B cell (primary cell): Measurements from ENCODE around the gene FAF1. TPM values are rescaled to one million over a fixed set of nuclear protein-coding genes. Genes with fewer than 3 reads are reported as not detected.

Experiments
- ATAC-seq: fragments of 200-7000 bp; cut with Tn5 transposase; one replicate; pipeline ENCODE4 v1.10.0; 2021; ENCODE audit warnings: low read depth, mild to moderate bottlenecking, moderate number of reproducible peaks, moderate library complexity
- CTCF ChIA-PET: fragments of 350-600 bp; sonication (Branson Sonifier 250); formaldehyde crosslinking; loops from one replicate; lab custom pipeline; 2021; ENCODE audit warnings: antibody characterized with exemption, inconsistent platforms; lab: Charles Lee
- POLR2A ChIA-PET: fragments of 350-600 bp; sonication (Branson Sonifier 250); formaldehyde crosslinking; loops from one replicate; lab custom pipeline; 2021; ENCODE audit warnings: antibody characterized with exemption; lab: Charles Lee
- DNase-seq: peaks from one replicate; pipeline ENCODE4 v3.0.0; 2013
- H2AFZ ChIP-seq: 2 replicates; pipeline ENCODE4 v1.6.1; 2012; ENCODE audit warnings: mild to moderate bottlenecking, low read depth, low read length; ENCODE audit not compliant: insufficient read depth, poor library complexity, severe bottlenecking
- H3K27ac ChIP-seq, 2 donors: 1 replicate in 1 of 2; 2 replicates in 1 of 2; pipeline ENCODE4 v1.5.1; 2012 to 2013; ENCODE audit warnings: low read length in 2 of 2, mild to moderate bottlenecking in 2 of 2, moderate library complexity in 1 of 2
- H3K27me3 ChIP-seq, 4 experiments: fragments of 200-600 bp in 1 of 4; sonication (generic) in 1 of 4; replicated peaks in 1 of 4; 1 replicate in 2 of 4; 2 replicates in 2 of 4; pipeline versions ENCODE4 v1.6.1 to v1.7.0; 2013 to 2016; ENCODE audit warnings: low read length in 3 of 4, mild to moderate bottlenecking in 2 of 4, mixed read lengths in 1 of 4, moderate library complexity in 1 of 4; ENCODE audit not compliant: insufficient read depth in 4 of 4, control insufficient read depth in 3 of 4; ENCODE audit errors: control extremely low read depth in 1 of 4
- H3K36me3 ChIP-seq, 2 experiments: replicated peaks in 1 of 2; 1 replicate in 1 of 2; 2 replicates in 1 of 2; pipeline versions ENCODE4 v1.6.1 to v1.7.1; 2013; ENCODE audit warnings: low read length in 1 of 2; ENCODE audit not compliant: insufficient read depth in 2 of 2, control insufficient read depth in 1 of 2; ENCODE audit errors: control extremely low read depth in 1 of 2, extremely low read depth in 1 of 2
- H3K4me1 ChIP-seq, 2 donors: fragments of 200-600 bp in 1 of 2; sonication (generic) in 1 of 2; 1 replicate in 1 of 2; 2 replicates in 1 of 2; pipeline versions ENCODE4 v1.5.1 to v1.6.1; 2013 to 2017; ENCODE audit warnings: low read length in 2 of 2; ENCODE audit not compliant: control insufficient read depth in 2 of 2, insufficient read depth in 2 of 2
- H3K4me2 ChIP-seq: replicated peaks from 2 replicates; pipeline ENCODE3; 2012; ENCODE audit warnings: mild to moderate bottlenecking, low read depth, low read length; ENCODE audit not compliant: poor library complexity, severe bottlenecking
- H3K4me3 ChIP-seq, 5 experiments: fragments of 200-600 bp in 1 of 5; sonication (generic) in 1 of 5; 1 replicate in 3 of 5; 2 replicates in 2 of 5; pipeline versions ENCODE4 v1.5.1 to v1.7.0; 2011 to 2016; ENCODE audit warnings: low read length in 4 of 5, mild to moderate bottlenecking in 4 of 5, low read depth in 2 of 5, control low read depth in 1 of 5, moderate library complexity in 1 of 5; ENCODE audit not compliant: insufficient read depth in 1 of 5; ENCODE audit errors: control extremely low read depth in 1 of 5, extremely low read depth in 1 of 5
- H3K79me2 ChIP-seq: fragments of 200-600 bp; sonication (generic); one replicate; pipeline ENCODE4 v1.6.0; 2016; ENCODE audit warnings: low read length; ENCODE audit not compliant: control insufficient read depth, insufficient read depth
- H3K9ac ChIP-seq: fragments of 200-600 bp; sonication (generic); 2 replicates; pipeline ENCODE4 v1.6.1; 2017; ENCODE audit warnings: mild to moderate bottlenecking, low read length, moderate library complexity
- H3K9me3 ChIP-seq, 3 donors: one replicate each; pipeline versions ENCODE4 v1.6.1 to v1.7.1; 2013; ENCODE audit warnings: low read length in 2 of 3; ENCODE audit not compliant: control insufficient read depth in 2 of 3, insufficient read depth in 1 of 3; ENCODE audit errors: control extremely low read depth in 1 of 3
- H4K20me1 ChIP-seq: 2 replicates; pipeline ENCODE4 v1.6.0; 2012; ENCODE audit warnings: mild to moderate bottlenecking, low read length; ENCODE audit not compliant: insufficient read depth, control insufficient read depth, poor library complexity, severe bottlenecking
- H3K27ac Mint-ChIP-seq: one replicate; pipeline ENCODE4 v1.8.0; 2021; ENCODE audit warnings: mixed read lengths
- H3K27me3 Mint-ChIP-seq: one replicate; pipeline ENCODE4 v1.8.0; 2021; ENCODE audit warnings: mixed read lengths
- H3K4me1 Mint-ChIP-seq: one replicate; pipeline ENCODE4 v1.8.0; 2021; ENCODE audit warnings: mixed read lengths
- H3K4me3 Mint-ChIP-seq: one replicate; pipeline ENCODE4 v1.8.0; 2021; ENCODE audit warnings: mixed read lengths
- H3K9me3 Mint-ChIP-seq: one replicate; pipeline ENCODE4 v1.8.0; 2022; ENCODE audit warnings: mixed read lengths; ENCODE audit not compliant: insufficient read depth
- EZH2 ChIP-seq: IDR thresholded peaks from 2 replicates; pipeline ENCODE4 v1.6.1; 2012; ENCODE audit warnings: borderline replicate concordance, low read depth, mild to moderate bottlenecking, moderate library complexity, low read length; ENCODE audit not compliant: insufficient read depth, poor library complexity, severe bottlenecking
- WGBS: methylation state at CpG from one replicate; pipeline ENCODE4 v1.1.5; 2013; ENCODE audit warnings: missing lambda C conversion rate; ENCODE audit not compliant: insufficient coverage; 5-methylcytosine and 5-hydroxymethylcytosine counted together
- intact Hi-C: fragments of 100-400 bp; cut with micrococcal nuclease; formaldehyde crosslinking; loops from one replicate; pipeline ENCODE4 v1.10.0; 2022
- polyA plus RNA-seq: library from polyadenylated mRNA; depleted of rRNA; stranded (reverse); fragments of >200 nt; gene quantifications from 2 replicates; pipeline ENCODE4 v1.2.3, GENCODE V29; 2012
- total RNA-seq, 2 donors: library from RNA; stranded (reverse); fragments of 120-200 nt in 1 of 2; gene quantifications; 1 replicate in 1 of 2; 2 replicates in 1 of 2; pipeline versions ENCODE4 v1.2.3 to v1.2.4, GENCODE V29; 2013 to 2022
- TF ChIP-seq, protein P1 (sequence below): fragments of 200-600 bp; IDR thresholded peaks from one replicate; pipeline ENCODE4 v1.8.0; 2022; ENCODE audit warnings: antibody characterized with exemption, mild to moderate bottlenecking

Gene FAF1
- total and polyA plus RNA-seq, 2 donors (not counting 1 experiment from before 2014, with no cell fraction given), result 10.1 to 58.4 TPM

DNA sequence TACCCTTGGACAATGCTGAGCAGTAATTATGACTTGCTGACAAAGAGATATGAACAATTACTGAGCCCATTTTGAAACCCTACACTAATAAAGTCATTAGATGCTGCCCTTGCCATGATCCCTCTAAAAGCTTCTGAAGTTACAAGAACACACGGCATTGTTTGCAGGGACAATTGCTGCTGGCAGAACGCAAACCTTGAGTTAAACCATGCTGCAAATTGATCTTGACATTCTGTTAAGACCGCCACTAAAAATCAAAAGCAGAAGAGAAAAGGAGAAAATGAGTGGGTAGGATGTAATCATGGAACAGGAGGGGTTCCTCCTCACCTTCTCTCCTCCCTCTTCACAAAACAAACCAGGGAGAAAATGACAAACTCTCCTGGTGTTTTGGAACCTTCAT lies 400.6 kb downstream of the FAF1 start:
- no peaks in the 10 kb centered on the region for H3K79me2 ChIP-seq
- CTCF ChIA-PET, result interaction anchor here (0.6 kb wide), 1 partner anchor 1514 kb away, joined by 3 read pairs; no protein-coding TSS in a partner anchor

DNA sequence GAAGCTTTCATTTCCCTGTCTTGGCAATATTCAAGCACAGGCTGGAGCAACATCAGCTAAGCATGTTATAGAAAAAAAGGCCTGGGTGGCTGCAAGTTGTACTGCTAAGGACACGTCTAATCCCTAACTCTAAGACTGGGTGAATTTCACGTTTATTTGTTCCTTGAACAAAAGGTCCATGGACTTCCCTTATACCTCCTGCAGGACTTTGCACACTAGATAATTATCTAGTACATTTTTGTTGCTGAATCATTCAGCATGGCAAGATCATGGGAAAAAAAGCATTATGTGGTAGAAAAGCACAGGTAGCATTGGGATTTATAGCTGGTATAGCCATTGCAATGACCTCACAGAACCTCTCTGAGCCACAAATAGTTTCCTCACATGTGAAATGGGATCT lies 406.1 kb downstream of the FAF1 start:
- CTCF ChIA-PET, result no interaction called here
- 86% methylated on average over 1 of the region's 2 CpGs for whole genome bisulfite sequencing

More for the DNA sequence above, 400.6 kb downstream of the FAF1 start:
- H3K27ac Mint-ChIP-seq, result no peak overlapping the region
- Histone ChIP-seq H4K20me1 (no peaks in the 10 kb centered on the region), H3K9me3 (no peaks in the 10 kb centered on the region), H3K27me3 (no peaks in the 10 kb centered on the region), H3K4me1 (no peaks in the 10 kb centered on the region), H3K36me3 (peaks cover 0 to 15% of the 10 kb centered on the region in 2 experiments), H3K9ac (no peak overlapping the region), H2AFZ (no peak overlapping the region), H3K4me3 (no peak overlapping the region), H3K4me2 (no peak overlapping the region), H3K27ac (no peak overlapping the region)
- POLR2A ChIA-PET, result no interaction called here
- H3K27me3 Mint-ChIP-seq, result no peaks in the 10 kb centered on the region
- H3K9me3 Mint-ChIP-seq, result no peaks in the 10 kb centered on the region
- ATAC-seq (no peak), DNase-seq (no peak)
- intact Hi-C loops, result no loop called here
- no peak overlapping the region for H3K4me3 Mint-ChIP-seq
- H3K4me1 Mint-ChIP-seq, result no peaks in the 10 kb centered on the region
- 100% methylated on average over 1 of the region's 3 CpGs for WGBS
- no peak for TF ChIP-seq EZH2
- TF ChIP-seq, protein P1, sequence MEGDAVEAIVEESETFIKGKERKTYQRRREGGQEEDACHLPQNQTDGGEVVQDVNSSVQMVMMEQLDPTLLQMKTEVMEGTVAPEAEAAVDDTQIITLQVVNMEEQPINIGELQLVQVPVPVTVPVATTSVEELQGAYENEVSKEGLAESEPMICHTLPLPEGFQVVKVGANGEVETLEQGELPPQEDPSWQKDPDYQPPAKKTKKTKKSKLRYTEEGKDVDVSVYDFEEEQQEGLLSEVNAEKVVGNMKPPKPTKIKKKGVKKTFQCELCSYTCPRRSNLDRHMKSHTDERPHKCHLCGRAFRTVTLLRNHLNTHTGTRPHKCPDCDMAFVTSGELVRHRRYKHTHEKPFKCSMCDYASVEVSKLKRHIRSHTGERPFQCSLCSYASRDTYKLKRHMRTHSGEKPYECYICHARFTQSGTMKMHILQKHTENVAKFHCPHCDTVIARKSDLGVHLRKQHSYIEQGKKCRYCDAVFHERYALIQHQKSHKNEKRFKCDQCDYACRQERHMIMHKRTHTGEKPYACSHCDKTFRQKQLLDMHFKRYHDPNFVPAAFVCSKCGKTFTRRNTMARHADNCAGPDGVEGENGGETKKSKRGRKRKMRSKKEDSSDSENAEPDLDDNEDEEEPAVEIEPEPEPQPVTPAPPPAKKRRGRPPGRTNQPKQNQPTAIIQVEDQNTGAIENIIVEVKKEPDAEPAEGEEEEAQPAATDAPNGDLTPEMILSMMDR, result no peak

More for the DNA sequence above, 406.1 kb downstream of the FAF1 start:
- H3K36me3 ChIP-seq, result peaks cover 0 to 7% of the 10 kb centered on the region in 2 experiments
- Mint-ChIP-seq H3K27me3 (no peaks in the 10 kb centered on the region), H3K9me3 (no peaks in the 10 kb centered on the region), H3K4me1 (no peaks in the 10 kb centered on the region), H3K4me3 (no peak overlapping the region), H3K27ac (no peak overlapping the region)
- no peaks in the 10 kb centered on the region for H3K27me3 ChIP-seq
- no peak for DNase-seq
- TF ChIP-seq, protein P1, result no peak
- TF ChIP-seq EZH2, result no peak
- intact Hi-C loops, result no loop called here
- POLR2A ChIA-PET, result no interaction called here
- H3K9ac ChIP-seq, result no peak overlapping the region
- ATAC-seq, result no peak
- H3K9me3 ChIP-seq, result no peaks in the 10 kb centered on the region
- H3K4me1 ChIP-seq, result no peaks in the 10 kb centered on the region
- H3K4me3 ChIP-seq, result no peak overlapping the region
- H2AFZ ChIP-seq, result no peak overlapping the region
- no peak overlapping the region for H3K4me2 ChIP-seq
- H3K79me2 ChIP-seq, result no peaks in the 10 kb centered on the region
- H4K20me1 ChIP-seq, result no peaks in the 10 kb centered on the region
- no peak overlapping the region for H3K27ac ChIP-seq
